ENCODE data around the gene AP3S2. TPM values are rescaled to one million over a fixed set of nuclear protein-coding genes. Genes with fewer than 3 reads are reported as not detected.

Gene AP3S2
- total and polyA plus RNA-seq, 2 of the 13 experiments (the other 11 are each of a cell fraction or from before 2014, with no cell fraction given) = 17.6 to 44.4 TPM

- TF ChIP-seq KIAA2018 (CRISPR knock-in tag; IDR thresholded peaks at IDR 0.05; ENCODE audit: borderline replicate concordance) (no peak), ZFP91 (CRISPR knock-in tag; IDR thresholded peaks at IDR 0.05; ENCODE audit: borderline replicate concordance) (peak; percentile 98), ZFP41 (CRISPR knock-in tag; IDR thresholded peaks at IDR 0.05; ENCODE audit: borderline replicate concordance) (peak; percentile 97; the same call in 1 of the 2 replicates), ZNF619 (CRISPR knock-in tag; IDR thresholded peaks at IDR 0.05) (peak; percentile 80; the same call in 1 of the 2 replicates), TERF1 (CRISPR knock-in tag; IDR thresholded peaks at IDR 0.05) (no peak), MYPOP (CRISPR knock-in tag; IDR thresholded peaks at IDR 0.05) (no peak; the same call in 1 of the 2 replicates), ZNF251 (CRISPR knock-in tag; IDR thresholded peaks at IDR 0.05) (no peak), RCOR2 (CRISPR knock-in tag; IDR thresholded peaks at IDR 0.05) (peak; percentile 90), ZNF501 (CRISPR knock-in tag; IDR thresholded peaks at IDR 0.05) (peak; percentile 98), ZBTB39 (CRISPR knock-in tag; IDR thresholded peaks at IDR 0.05) (no peak), FOXO1 (CRISPR knock-in tag; IDR thresholded peaks at IDR 0.05) (peak; percentile 81), ZNF839 (CRISPR knock-in tag; IDR thresholded peaks at IDR 0.05; ENCODE audit: borderline replicate concordance) (peak; percentile 42; the same call in 1 of the 2 replicates), ZNF205 (CRISPR knock-in tag; IDR thresholded peaks at IDR 0.05) (peak; percentile 96), CBFB (CRISPR knock-in tag; IDR thresholded peaks at IDR 0.05) (peak; percentile 92)
Observed at GRCh38 chr15:89893696-89894447, at the start of gene AP3S2 (continued).

Data from HepG2 (cell line).